Dendritic cell treated with granulocyte-macrophage colony-stimulating factor and Interleukin-4, amounts not matched to agents 40 ng/mL and 50 ng/mL, for 4 days (primary cell): ENCODE measurements around the gene SNF8.
"Not testable (repeated sequence)": the region's sequence is repeated elsewhere in the genome, so short reads cannot be mapped to it uniquely, and the experiment has no call there.

ENCODE experiments used
- H3K27ac Mint-ChIP-seq: one replicate; pipeline ENCODE4 v1.8.0; 2022; ENCODE audit warnings: mild to moderate bottlenecking, mixed read lengths
- H3K27me3 Mint-ChIP-seq: one replicate; pipeline ENCODE4 v1.8.0; 2022; ENCODE audit warnings: mild to moderate bottlenecking, mixed read lengths
- H3K36me3 Mint-ChIP-seq: one replicate; pipeline ENCODE4 v1.8.0; 2022; ENCODE audit warnings: low read depth, mixed read lengths
- H3K4me1 Mint-ChIP-seq: one replicate; pipeline ENCODE4 v1.8.0; 2022; ENCODE audit warnings: low read depth, mixed read lengths
- H3K4me3 Mint-ChIP-seq: one replicate; pipeline ENCODE4 v1.8.0; 2022; ENCODE audit warnings: mild to moderate bottlenecking, moderate library complexity, mixed read lengths
- H3K9me3 Mint-ChIP-seq: one replicate; pipeline ENCODE4 v1.8.0; 2022; ENCODE audit warnings: mixed read lengths
- intact Hi-C: fragments of 100-400 bp; cut with micrococcal nuclease; formaldehyde crosslinking; loops from one replicate; pipeline ENCODE4 v1.15.0; 2022

SNF8 gene

DNA sequence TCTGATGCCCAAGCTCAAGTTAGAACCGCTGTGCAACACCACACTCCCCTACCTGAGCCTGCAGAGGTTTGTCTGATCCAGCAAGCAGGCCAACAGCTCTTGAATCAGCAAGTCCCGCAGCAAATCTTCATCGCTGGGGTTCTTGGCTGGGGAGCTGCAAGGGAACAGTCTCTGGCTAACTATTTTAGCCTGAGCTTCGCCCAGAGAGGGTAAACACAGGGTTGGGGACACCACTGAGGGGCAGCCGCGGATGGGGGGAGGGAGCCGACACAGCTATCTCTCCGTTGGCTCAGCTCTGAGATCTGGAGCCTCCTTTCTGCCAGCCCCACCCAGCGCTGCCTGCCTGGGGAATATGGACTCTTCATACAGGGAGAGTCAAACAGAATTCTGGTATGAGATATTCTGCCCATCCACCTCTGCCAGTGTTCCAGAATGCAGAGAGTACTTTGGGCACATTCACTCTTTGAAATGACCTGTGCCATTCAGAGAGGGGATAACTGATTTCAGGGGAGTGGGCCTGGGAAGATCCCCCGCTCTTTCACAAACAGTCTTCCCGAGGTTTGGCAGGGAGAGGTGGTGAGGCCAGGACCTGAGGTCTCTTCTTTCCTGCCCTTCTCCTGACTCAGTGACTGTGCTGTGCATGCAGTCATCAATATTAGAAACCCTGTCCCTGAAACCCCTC is 16.3 kb upstream of the SNF8 start:
- no peaks in the 10 kb centered on the region for H3K36me3 Mint-ChIP-seq
- no peak overlapping the region for H3K27ac Mint-ChIP-seq
- intact Hi-C loops: no loop called here
- H3K4me1 Mint-ChIP-seq: no peaks in the 10 kb centered on the region
- peaks cover 52% of the 10 kb centered on the region for H3K27me3 Mint-ChIP-seq
- H3K4me3 Mint-ChIP-seq: no peak overlapping the region
- H3K9me3 Mint-ChIP-seq: no peaks in the 10 kb centered on the region

- peaks cover 36% of the 10 kb centered on the region for H3K27me3 Mint-ChIP-seq
- H3K9me3 Mint-ChIP-seq: no peaks in the 10 kb centered on the region
- no peak overlapping the region for H3K27ac Mint-ChIP-seq
- H3K4me1 Mint-ChIP-seq: peaks cover 5% of the 10 kb centered on the region
- no peak overlapping the region for H3K4me3 Mint-ChIP-seq
- intact Hi-C loops: no loop called here
- no peaks in the 10 kb centered on the region for H3K36me3 Mint-ChIP-seq
Observed at GRCh38 chr17:48954300-48954755, 9.7 kb upstream of the SNF8 start.

DNA sequence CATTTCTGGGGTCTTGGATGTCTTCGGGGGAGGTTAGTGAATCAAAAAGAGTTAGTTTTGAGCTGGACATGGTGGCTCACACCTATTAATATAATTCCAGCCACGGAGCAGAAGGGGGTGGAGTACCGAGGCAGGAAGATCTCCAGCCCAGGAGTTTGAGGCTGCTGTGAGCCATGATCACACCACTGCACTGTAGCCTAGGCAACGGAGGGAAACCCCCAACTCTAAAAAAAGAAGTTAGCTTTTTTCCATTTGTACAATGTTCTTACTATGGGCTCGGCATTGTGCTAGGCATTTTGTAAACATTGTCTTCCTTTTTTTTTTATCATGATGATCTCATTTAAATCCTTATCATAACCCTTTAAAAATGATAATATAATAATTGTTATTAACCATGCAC is 8.3 kb upstream of the SNF8 start:
- H3K36me3 Mint-ChIP-seq: no peaks in the 10 kb centered on the region
- H3K27ac Mint-ChIP-seq: no peak overlapping the region
- H3K4me1 Mint-ChIP-seq: peaks cover 5% of the 10 kb centered on the region
- H3K9me3 Mint-ChIP-seq: no peaks in the 10 kb centered on the region
- H3K4me3 Mint-ChIP-seq: no peak overlapping the region
- intact Hi-C loops: no loop called here
- H3K27me3 Mint-ChIP-seq: peaks cover 29% of the 10 kb centered on the region

GRCh38 chr17:48951572-48951971 is 6.9 kb upstream of the SNF8 start:
- Mint-ChIP-seq H3K4me1 (peaks cover 5% of the 10 kb centered on the region), H3K4me3 (no peak overlapping the region), H3K27ac (no peak overlapping the region), H3K27me3 (peaks cover 33% of the 10 kb centered on the region), H3K36me3 (no peaks in the 10 kb centered on the region), H3K9me3 (no peaks in the 10 kb centered on the region)
- intact Hi-C loops: no loop called here

DNA sequence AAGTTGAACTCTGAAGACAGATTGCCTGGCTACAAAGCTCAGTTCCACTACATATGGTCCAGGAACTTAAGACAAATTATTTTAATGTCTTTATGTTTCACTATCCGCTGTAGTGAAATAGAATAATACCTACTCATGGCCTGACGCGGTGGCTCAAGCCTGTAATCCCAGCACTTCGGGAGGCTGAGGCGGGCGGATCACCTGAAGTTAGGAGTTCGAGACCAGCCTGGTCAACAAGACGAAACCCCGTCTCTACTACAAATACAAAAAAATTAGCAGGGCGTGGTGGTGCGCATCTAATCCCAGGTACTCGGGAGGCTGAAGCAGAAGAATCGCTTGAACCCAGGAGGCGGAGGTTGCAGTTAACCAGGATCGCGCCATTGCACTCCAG is 614 bp upstream of the SNF8 start:
- H3K4me3 Mint-ChIP-seq: peak overlapping the region; percentile 98
- H3K4me1 Mint-ChIP-seq: peaks cover 19% of the 10 kb centered on the region
- H3K27me3 Mint-ChIP-seq: peaks cover 20% of the 10 kb centered on the region
- not testable (repeated sequence) for H3K9me3 Mint-ChIP-seq
- H3K36me3 Mint-ChIP-seq: peaks cover 33% of the 10 kb centered on the region
- peak overlapping the region; percentile 92 for H3K27ac Mint-ChIP-seq
- intact Hi-C loops: loop anchor here (2.0 kb wide), 1 partner anchor 36 kb away; the partner anchor contains the start of gene UBE2Z

GRCh38 chr17:48933035-48933434 is 11.6 kb downstream of the SNF8 start:
- H3K27me3 Mint-ChIP-seq: no peaks in the 10 kb centered on the region
- H3K36me3 Mint-ChIP-seq: peaks cover 100% of the 10 kb centered on the region
- H3K27ac Mint-ChIP-seq: no peak overlapping the region
- H3K4me1 Mint-ChIP-seq: peaks cover 12% of the 10 kb centered on the region
- H3K9me3 Mint-ChIP-seq: no peaks in the 10 kb centered on the region
- intact Hi-C loops: no loop called here
- no peak overlapping the region for H3K4me3 Mint-ChIP-seq

- peaks cover 100% of the 10 kb centered on the region for H3K36me3 Mint-ChIP-seq
Observed at GRCh38 chr17:48930435-48930873, 14.2 kb downstream of the SNF8 start.

DNA sequence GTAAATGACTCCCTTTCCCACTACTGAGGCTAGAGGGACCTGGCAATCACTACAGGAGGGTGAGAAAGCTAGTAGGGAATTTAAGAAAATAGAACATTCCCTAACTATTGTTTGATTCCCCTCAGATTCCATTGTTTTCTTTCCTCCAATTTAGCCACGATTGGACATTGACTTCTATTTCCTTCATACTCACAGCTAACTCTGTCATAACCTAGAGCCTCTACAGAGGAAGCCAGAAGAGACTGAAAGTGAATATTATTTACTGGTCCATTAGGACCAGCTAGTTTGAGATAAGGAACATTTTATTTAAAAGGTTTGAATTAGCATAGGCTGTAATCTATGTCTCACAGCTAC is 14.9 kb downstream of the SNF8 start:
- H3K4me1 Mint-ChIP-seq: peaks cover 37% of the 10 kb centered on the region
- no peaks in the 10 kb centered on the region for H3K27me3 Mint-ChIP-seq
- H3K27ac Mint-ChIP-seq: peak overlapping the region; percentile 50
- no peaks in the 10 kb centered on the region for H3K9me3 Mint-ChIP-seq
- peaks cover 100% of the 10 kb centered on the region for H3K36me3 Mint-ChIP-seq
- intact Hi-C loops: no loop called here
- H3K4me3 Mint-ChIP-seq: no peak overlapping the region

More at GRCh38 chr17:48930435-48930873, 14.2 kb downstream of the SNF8 start:
- H3K4me3 Mint-ChIP-seq: no peak overlapping the region
- peaks cover 35% of the 10 kb centered on the region for H3K4me1 Mint-ChIP-seq
- H3K9me3 Mint-ChIP-seq: no peaks in the 10 kb centered on the region
- H3K27ac Mint-ChIP-seq: no peak overlapping the region
- intact Hi-C loops: no loop called here
- H3K27me3 Mint-ChIP-seq: no peaks in the 10 kb centered on the region

DNA sequence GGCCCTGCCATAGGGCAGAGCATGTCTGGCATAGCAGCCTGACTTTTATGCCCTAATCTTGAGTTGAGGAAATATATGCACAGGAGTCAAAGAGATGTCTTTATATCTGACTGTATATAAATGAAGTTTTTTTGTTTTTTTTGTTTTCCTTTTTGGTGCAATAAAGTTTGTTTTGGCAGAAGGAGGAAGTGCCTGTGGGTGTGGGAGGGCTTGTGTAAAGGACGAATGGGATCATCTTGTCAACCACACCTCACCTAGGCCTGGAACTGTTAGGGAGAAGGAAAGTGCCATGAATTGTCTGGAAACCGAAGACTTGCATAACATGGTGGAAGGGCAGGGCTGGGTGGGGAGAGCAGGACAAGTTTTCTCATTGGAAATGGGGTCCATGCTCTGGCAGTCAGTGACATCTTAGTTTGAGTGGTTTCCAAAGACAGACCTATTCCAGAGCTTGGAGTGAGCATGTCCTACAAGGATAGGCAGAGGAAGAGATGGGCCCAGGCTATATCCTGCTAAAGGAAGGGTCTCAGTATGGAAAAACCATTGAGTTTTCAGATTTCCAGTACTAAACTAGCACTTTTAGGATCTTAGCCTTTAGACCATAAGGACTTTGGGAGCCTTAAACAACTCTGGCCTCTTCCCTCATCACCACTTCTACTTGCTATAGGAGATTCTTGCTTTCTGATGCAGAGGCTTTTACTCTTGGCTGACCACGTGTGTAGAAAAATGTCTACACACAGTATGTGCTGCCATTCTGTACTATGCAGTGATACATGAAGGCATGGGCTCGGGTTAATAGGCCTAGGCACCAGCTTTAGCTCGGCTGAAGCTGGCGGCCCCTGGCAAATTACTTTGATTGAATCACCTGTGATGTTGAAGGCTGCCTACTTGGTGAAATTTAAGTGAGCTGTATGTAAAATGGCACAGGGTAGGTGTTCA is 15.5 kb downstream of the SNF8 start:
- Mint-ChIP-seq H3K27me3 (no peaks in the 10 kb centered on the region), H3K4me1 (peaks cover 37% of the 10 kb centered on the region), H3K4me3 (no peak overlapping the region), H3K27ac (peak overlapping the region; percentile 50), H3K9me3 (no peaks in the 10 kb centered on the region), H3K36me3 (peaks cover 100% of the 10 kb centered on the region)
- intact Hi-C loops: no loop called here

GRCh38 chr17:48927978-48928745 is 16.5 kb downstream of the SNF8 start:
- Mint-ChIP-seq H3K27me3 (no peaks in the 10 kb centered on the region), H3K27ac (peak overlapping the region; percentile 30), H3K4me1 (peaks cover 37% of the 10 kb centered on the region), H3K4me3 (no peak overlapping the region), H3K36me3 (peaks cover 100% of the 10 kb centered on the region), H3K9me3 (no peaks in the 10 kb centered on the region)
- intact Hi-C loops: no loop called here

DNA sequence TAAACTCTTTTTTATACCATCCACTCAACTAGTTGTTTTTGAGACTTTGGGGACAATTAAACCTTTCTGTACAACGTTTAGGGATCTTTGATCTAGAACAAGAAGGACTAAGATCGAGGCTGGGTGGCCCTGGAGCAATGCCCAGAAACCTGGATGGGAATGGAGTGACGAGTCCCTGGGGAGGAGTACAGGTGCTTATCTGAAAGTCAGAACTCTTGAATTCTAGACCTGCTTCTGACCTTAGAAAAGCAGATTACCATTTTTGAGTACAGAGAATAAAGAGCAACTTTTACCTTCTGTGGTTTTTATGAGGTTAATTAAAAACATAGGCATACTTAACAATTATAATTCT is 18.7 kb downstream of the SNF8 start:
- Mint-ChIP-seq H3K36me3 (peaks cover 100% of the 10 kb centered on the region), H3K4me1 (peaks cover 50% of the 10 kb centered on the region), H3K4me3 (no peak overlapping the region), H3K27me3 (no peaks in the 10 kb centered on the region), H3K9me3 (no peaks in the 10 kb centered on the region), H3K27ac (no peak overlapping the region)
- intact Hi-C loops: no loop called here

GRCh38 chr17:48925251-48925990 is 19.2 kb downstream of the SNF8 start:
- no peak overlapping the region for H3K27ac Mint-ChIP-seq
- H3K27me3 Mint-ChIP-seq: no peaks in the 10 kb centered on the region
- no peaks in the 10 kb centered on the region for H3K9me3 Mint-ChIP-seq
- intact Hi-C loops: no loop called here
- peaks cover 100% of the 10 kb centered on the region for H3K36me3 Mint-ChIP-seq
- peaks cover 53% of the 10 kb centered on the region for H3K4me1 Mint-ChIP-seq
- H3K4me3 Mint-ChIP-seq: no peak overlapping the region
